Panc1 (cell line): ENCODE data around the gene UGT1A8. TPM values are rescaled to one million over a fixed set of nuclear protein-coding genes. Genes with fewer than 3 reads are reported as not detected.

Source experiments
- ATAC-seq: fragments of 200-7000 bp; cut with Tn5 transposase; 2 replicates; pipeline ENCODE4 v1.9.1; 2020; ENCODE audit warnings: mild to moderate bottlenecking, moderate library complexity
- BruUV-seq: library from RNA; stranded (reverse); fragments of 400-500 nt; replicated peaks from 2 replicates; lab custom pipeline; 2021; lab: Mats Ljungman, UMichigan
- CTCF ChIA-PET: fragments of 300-600 bp; sonication (Branson Sonifier 250); formaldehyde crosslinking; loops from one replicate; lab custom pipeline; 2022; ENCODE audit warnings: antibody characterized with exemption; lab: Charles Lee
- POLR2A ChIA-PET: fragments of 300-600 bp; sonication (Branson Sonifier 250); formaldehyde crosslinking; loops from one replicate; lab custom pipeline; 2022; ENCODE audit warnings: antibody characterized with exemption; lab: Charles Lee
- DNase-seq: peaks from one replicate; pipeline ENCODE4 v3.0.0-alpha.2; 2010; ENCODE audit warnings: low read depth, low spot score
- H3K27ac ChIP-seq: 2 replicates; pipeline ENCODE4 v1.5.1; 2011; ENCODE audit warnings: mild to moderate bottlenecking, low read length, inconsistent platforms
- H3K27me3 ChIP-seq: fragments of 200-500 bp; sonication (Bioruptor generic); 2 replicates; pipeline ENCODE4 v1.6.0; 2014; ENCODE audit warnings: low read length, inconsistent platforms; ENCODE audit not compliant: control insufficient read depth, insufficient read depth
- H3K36me3 ChIP-seq: fragments of 200-500 bp; sonication (Bioruptor generic); 2 replicates; pipeline ENCODE4 v1.5.1; 2014; ENCODE audit warnings: inconsistent platforms, mild to moderate bottlenecking, low read length, moderate library complexity; ENCODE audit not compliant: control insufficient read depth, insufficient read depth
- H3K4me1 ChIP-seq: 2 replicates; pipeline ENCODE4 v1.5.1; 2011; ENCODE audit warnings: inconsistent platforms, mild to moderate bottlenecking, low read length, moderate library complexity; ENCODE audit not compliant: control insufficient read depth, insufficient read depth
- H3K4me3 ChIP-seq, 2 experiments: 2 replicates each; pipeline ENCODE4 v1.5.1; 2011 to 2012; ENCODE audit warnings: low read depth in 2 of 2, low read length in 2 of 2, mild to moderate bottlenecking in 2 of 2, inconsistent platforms in 1 of 2, moderate library complexity in 1 of 2
- H3K9me3 ChIP-seq: fragments of 200-500 bp; sonication (Bioruptor generic); 2 replicates; pipeline ENCODE4 v1.5.1; 2014; ENCODE audit warnings: low read depth, mild to moderate bottlenecking, inconsistent platforms, low read length, moderate library complexity; ENCODE audit not compliant: control insufficient read depth, insufficient read depth
- POLR2AphosphoS5 ChIP-seq: IDR thresholded peaks from 2 replicates; pipeline ENCODE4 v1.6.1; 2012; ENCODE audit warnings: mild to moderate bottlenecking, low read depth, low read length, moderate library complexity
- REST ChIP-seq, 2 experiments: IDR thresholded peaks; 2 replicates each; pipeline ENCODE4 v1.6.1; 2011 to 2012; ENCODE audit warnings: low read depth in 2 of 2, control low read depth in 1 of 2, low read length in 1 of 2, mild to moderate bottlenecking in 1 of 2, moderate library complexity in 1 of 2; ENCODE audit not compliant: insufficient read depth in 1 of 2
- SIN3A ChIP-seq: IDR thresholded peaks from 2 replicates; pipeline ENCODE4 v1.6.1; 2012; ENCODE audit warnings: low read depth, mild to moderate bottlenecking, low read length, moderate library complexity, borderline replicate concordance; ENCODE audit not compliant: insufficient read depth
- TCF7L2 ChIP-seq: IDR thresholded peaks from 2 replicates; pipeline ENCODE4 v1.6.1; 2011; ENCODE audit warnings: mild to moderate bottlenecking, low read depth, low read length, inconsistent platforms
- in situ Hi-C: cut with HindIII; loops from 2 replicates; pipeline ENCODE4 v1.10.0; 2016; ENCODE audit warnings: low sequenced_read_pairs, low pct_unique_long_range_greater_than_20kb
- intact Hi-C: fragments of 100-400 bp; cut with micrococcal nuclease; formaldehyde crosslinking; loops from one replicate; pipeline ENCODE4 v1.10.0; 2022; ENCODE audit not compliant: unreplicated experiment
- total RNA-seq: library from RNA; stranded (reverse); gene quantifications from one replicate; pipeline ENCODE4 v1.2.1, GENCODE V29; 2021; ENCODE audit not compliant: unreplicated experiment
- TF ChIP-seq, protein P1 (sequence below): fragments of 450-650 bp; IDR thresholded peaks from 2 replicates; pipeline ENCODE4 v1.5.1; 2017; ENCODE audit warnings: mild to moderate bottlenecking

UGT1A8 gene
- total RNA-seq, 1 experiment from 2014 or later = 0.15 TPM

DNA sequence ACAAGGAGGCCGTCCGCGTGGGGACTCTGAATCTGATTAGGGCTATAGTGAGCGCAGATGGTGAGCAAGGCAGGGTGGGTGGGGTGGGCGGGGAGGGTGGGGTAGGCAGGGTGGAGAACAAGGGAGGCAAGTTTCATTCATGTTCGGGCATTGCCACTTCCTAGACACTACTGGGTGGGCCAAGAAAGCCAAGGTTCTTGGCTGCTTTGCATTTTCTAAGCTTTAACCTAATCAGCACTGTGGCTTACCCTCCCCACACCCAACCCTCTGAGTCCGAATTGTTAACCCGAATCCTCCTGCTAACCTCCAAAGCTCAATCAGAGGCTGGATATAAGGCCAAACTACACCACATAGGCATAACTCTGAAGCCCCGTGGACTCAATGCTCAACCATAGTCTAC is 178.8 kb downstream of the UGT1A8 start:
- H3K36me3 ChIP-seq = no peaks in the 10 kb centered on the region
- no peaks in the 10 kb centered on the region for H3K4me1 ChIP-seq
- no peak for DNase-seq
- BruUV-seq = no TSS peak
- no peaks in the 10 kb centered on the region for H3K9me3 ChIP-seq
- no peak overlapping the region for H3K4me3 ChIP-seq
- no peak for TF ChIP-seq REST (IDR thresholded peaks at IDR 0.05; ENCODE audit: insufficient read depth in 1 of 2, low read depth in 2 of 2, low read length in 1 of 2)
- no peak for TF ChIP-seq TCF7L2
- TF ChIP-seq, protein P1, sequence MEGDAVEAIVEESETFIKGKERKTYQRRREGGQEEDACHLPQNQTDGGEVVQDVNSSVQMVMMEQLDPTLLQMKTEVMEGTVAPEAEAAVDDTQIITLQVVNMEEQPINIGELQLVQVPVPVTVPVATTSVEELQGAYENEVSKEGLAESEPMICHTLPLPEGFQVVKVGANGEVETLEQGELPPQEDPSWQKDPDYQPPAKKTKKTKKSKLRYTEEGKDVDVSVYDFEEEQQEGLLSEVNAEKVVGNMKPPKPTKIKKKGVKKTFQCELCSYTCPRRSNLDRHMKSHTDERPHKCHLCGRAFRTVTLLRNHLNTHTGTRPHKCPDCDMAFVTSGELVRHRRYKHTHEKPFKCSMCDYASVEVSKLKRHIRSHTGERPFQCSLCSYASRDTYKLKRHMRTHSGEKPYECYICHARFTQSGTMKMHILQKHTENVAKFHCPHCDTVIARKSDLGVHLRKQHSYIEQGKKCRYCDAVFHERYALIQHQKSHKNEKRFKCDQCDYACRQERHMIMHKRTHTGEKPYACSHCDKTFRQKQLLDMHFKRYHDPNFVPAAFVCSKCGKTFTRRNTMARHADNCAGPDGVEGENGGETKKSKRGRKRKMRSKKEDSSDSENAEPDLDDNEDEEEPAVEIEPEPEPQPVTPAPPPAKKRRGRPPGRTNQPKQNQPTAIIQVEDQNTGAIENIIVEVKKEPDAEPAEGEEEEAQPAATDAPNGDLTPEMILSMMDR = no peak
- TF ChIP-seq SIN3A = no peak
- no peak for TF ChIP-seq POLR2AphosphoS5
- intact Hi-C loops (no loop called here), in situ Hi-C loops (no loop called here)
- no peaks in the 10 kb centered on the region for H3K27me3 ChIP-seq
- ChIA-PET CTCF (no interaction called here), POLR2A (no interaction called here)
- no peak for ATAC-seq
- no peak overlapping the region for H3K27ac ChIP-seq

- no TSS peak for BruUV-seq
- no peaks in the 10 kb centered on the region for H3K4me1 ChIP-seq
- no peak overlapping the region for H3K4me3 ChIP-seq
- H3K27ac ChIP-seq = no peak overlapping the region
- no peaks in the 10 kb centered on the region for H3K36me3 ChIP-seq
- TF ChIP-seq REST (IDR thresholded peaks at IDR 0.05; ENCODE audit: insufficient read depth in 1 of 2, low read depth in 2 of 2, low read length in 1 of 2) = no peak
- no peak for TF ChIP-seq SIN3A
- TF ChIP-seq, protein P1 = no peak
- TF ChIP-seq TCF7L2 = no peak
- no peak for TF ChIP-seq POLR2AphosphoS5
- no peak for DNase-seq
- in situ Hi-C loops (no loop called here), intact Hi-C loops (no loop called here)
- no peak for ATAC-seq
- POLR2A ChIA-PET = no interaction called here
- no peaks in the 10 kb centered on the region for H3K27me3 ChIP-seq
- no peaks in the 10 kb centered on the region for H3K9me3 ChIP-seq
- CTCF ChIA-PET = no interaction called here
Measured at GRCh38 chr2:233798335-233799086, 181.1 kb downstream of the UGT1A8 start.
